22Rv1 (cell line): Measurements from ENCODE around the gene VEGFA.

ENCODE experiments used
- H3K27ac ChIP-seq: fragments of 450-650 bp; 2 replicates; pipeline ENCODE4 v1.5.1; 2017
- ZFX ChIP-seq: fragments of 450-650 bp; IDR thresholded peaks from 2 replicates; pipeline ENCODE4 v1.6.1; 2017; ENCODE audit warnings: antibody characterized with exemption, borderline replicate concordance
- TF ChIP-seq, protein P1 (sequence below): fragments of 450-650 bp; IDR thresholded peaks from 2 replicates; pipeline ENCODE4 v1.5.1; 2017; ENCODE audit warnings: mild to moderate bottlenecking

The VEGFA gene

DNA sequence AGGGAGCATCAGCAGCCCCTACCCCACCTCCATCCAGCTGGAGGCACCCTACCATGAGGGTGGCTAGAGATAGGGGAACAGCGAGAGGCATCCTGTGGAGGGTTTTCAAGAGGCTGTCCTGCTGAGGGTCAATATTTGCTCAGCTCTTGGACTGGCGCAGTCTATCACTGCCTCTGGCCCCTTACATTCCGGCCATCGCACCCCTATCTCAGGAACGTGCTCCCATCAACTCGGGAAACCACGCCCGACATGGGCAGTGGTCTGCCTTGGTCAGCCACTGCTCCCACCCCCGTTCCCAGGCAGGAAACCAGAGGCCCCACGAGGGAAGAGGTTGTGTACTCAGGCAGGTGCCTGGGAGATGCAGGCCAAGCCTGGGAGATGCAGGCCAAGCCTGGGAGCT lies 57.9 kb downstream of the VEGFA start:
- TF ChIP-seq ZFX: no peak
- TF ChIP-seq, protein P1, sequence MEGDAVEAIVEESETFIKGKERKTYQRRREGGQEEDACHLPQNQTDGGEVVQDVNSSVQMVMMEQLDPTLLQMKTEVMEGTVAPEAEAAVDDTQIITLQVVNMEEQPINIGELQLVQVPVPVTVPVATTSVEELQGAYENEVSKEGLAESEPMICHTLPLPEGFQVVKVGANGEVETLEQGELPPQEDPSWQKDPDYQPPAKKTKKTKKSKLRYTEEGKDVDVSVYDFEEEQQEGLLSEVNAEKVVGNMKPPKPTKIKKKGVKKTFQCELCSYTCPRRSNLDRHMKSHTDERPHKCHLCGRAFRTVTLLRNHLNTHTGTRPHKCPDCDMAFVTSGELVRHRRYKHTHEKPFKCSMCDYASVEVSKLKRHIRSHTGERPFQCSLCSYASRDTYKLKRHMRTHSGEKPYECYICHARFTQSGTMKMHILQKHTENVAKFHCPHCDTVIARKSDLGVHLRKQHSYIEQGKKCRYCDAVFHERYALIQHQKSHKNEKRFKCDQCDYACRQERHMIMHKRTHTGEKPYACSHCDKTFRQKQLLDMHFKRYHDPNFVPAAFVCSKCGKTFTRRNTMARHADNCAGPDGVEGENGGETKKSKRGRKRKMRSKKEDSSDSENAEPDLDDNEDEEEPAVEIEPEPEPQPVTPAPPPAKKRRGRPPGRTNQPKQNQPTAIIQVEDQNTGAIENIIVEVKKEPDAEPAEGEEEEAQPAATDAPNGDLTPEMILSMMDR: no peak
- no peak overlapping the region for H3K27ac ChIP-seq

DNA sequence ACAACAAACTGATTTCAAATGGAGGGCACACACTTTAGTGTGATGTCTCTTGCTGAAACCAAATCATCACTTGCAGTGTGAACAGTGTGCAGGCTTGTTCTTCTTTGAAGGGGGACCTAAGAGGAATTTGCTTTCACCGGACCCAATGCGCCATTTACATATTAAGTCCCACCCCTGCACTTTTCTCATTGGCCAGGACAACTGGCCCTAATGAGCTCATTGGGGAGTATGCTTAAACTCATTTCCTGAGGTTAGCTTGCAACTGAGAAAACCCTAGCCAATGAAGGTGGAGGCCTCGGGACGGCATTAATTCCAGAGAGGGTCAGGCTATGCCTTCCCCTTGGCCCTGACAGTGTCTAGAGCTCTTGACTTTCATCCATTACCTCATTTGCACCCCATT lies 58.7 kb downstream of the VEGFA start:
- H3K27ac ChIP-seq: no peak overlapping the region
- no peak for TF ChIP-seq ZFX
- TF ChIP-seq, protein P1: no peak

DNA sequence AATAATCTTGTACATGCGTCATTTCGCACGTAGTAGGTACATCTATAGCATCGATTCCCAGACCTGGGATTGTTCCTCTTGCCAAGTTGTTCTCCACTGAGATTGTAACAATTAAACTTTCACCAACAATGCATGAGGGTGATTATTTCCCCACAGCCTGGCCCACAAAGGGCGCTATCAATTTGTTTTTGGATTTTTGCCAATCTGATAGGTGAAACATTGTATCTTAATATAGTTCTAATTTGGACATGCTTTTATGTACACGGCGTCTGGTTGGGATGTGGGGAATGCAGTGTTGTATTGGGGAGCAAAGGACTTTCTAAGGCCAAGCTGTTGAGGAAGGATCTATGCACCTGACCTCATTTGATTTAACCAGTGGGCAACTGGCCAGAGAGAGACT lies 59.5 kb downstream of the VEGFA start:
- TF ChIP-seq, protein P1: no peak
- no peak for TF ChIP-seq ZFX
- H3K27ac ChIP-seq: no peak overlapping the region

DNA sequence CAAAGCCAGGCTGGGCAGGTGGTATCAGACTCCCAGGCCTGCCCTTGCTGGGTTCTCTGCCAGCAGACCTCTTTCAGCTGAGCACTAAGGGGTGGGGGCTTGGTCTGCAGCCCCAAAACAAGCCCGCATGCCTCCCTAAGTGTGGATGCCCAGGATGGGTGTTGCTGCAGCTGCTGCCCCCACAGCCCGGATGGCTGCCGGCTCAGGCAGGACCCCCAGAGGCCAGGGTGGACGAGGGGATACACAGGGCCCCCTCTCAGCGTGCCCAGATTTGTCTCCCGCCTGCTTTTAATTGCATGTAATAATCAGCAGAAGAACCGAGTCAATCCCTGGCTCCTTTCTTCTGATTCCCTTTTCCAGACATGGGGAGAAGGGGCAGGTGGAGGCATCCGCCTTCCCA lies 60.8 kb downstream of the VEGFA start:
- no peak overlapping the region for H3K27ac ChIP-seq
- TF ChIP-seq ZFX: no peak
- TF ChIP-seq, protein P1: no peak

DNA sequence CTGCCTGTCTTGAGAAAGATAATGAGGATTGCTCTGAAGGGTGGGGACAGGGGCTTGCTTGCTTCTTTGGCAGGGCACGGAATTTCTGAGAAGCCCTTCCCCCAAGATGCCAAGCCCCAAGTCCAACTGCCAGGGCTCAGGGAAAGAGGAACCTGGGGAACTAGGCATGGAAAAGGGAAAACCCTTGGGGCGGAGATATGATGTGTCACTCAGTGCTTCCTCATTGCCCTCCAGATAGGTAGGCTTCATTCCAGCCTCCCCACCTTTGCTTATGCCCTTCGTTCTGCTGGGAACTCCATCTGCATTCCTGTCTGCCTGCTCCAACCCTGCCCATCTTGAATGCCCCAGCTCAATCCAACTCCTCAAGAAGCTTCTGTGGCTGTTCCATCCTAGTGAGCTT lies 61.2 kb downstream of the VEGFA start:
- H3K27ac ChIP-seq: no peak overlapping the region
- no peak for TF ChIP-seq ZFX
- TF ChIP-seq, protein P1: no peak

DNA sequence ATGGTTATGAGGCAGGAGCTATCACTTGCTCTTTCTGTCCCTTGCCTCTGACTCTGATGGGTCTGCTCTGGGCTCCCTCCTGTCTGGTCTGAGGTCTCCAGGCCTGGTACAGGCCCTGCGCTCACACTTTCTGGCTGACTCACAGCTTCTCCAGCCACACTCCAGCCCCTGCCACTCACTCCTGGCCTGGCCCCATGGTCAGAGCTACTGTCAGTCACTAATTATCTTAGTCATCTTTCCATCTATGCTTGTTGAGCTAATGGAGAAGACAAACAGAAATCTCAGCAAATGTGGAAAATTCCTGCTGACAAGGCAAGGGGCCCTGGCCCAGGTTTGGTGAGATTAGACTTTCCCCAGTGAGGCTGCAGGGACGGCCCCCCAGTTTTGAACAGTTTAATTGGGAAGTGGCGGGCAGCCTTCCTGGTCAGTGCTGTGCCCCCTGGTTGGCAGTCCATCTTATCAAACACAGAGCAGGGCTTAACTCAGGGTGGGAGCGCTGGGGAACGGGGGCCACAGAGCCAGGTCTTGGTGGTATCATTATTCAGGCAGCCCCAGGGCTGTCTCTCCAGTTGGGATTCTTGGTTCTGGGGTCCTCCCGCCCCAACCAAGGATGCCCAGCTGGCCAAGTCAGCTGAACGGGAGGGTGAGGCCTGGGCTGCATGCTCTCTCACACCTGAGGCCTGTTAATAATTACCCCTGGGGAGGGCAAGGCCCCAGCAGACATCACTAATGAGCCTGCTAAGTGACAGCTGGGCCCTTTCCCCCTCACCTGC lies 63.4 kb downstream of the VEGFA start:
- TF ChIP-seq ZFX: no peak
- TF ChIP-seq, protein P1: no peak
- H3K27ac ChIP-seq: no peak overlapping the region

DNA sequence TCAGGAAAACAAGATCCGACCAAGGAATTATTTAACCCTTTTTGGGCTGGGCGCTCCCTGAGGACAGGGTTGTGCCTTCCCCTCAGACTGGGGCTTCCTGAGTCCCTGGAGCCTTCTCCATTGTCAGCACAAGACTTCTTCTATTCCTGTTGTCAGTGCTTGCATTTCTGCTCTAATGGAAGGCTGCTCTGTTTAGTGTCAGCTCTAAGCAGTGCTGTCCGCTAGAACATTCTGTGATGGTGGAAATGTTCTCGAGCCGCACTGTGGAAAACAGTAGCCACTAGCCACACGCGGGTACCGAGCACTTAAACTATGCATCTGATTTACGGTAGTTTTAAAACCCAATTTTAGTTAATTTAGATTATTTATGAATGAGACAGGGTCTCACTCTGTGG lies 64.0 kb downstream of the VEGFA start:
- H3K27ac ChIP-seq: no peak overlapping the region
- no peak for TF ChIP-seq ZFX
- TF ChIP-seq, protein P1: no peak
